SU-DHL-6 (cell line): ENCODE results near the gene TAS2R9.

Source experiments
- H2AFZ ChIP-seq: fragments of 200-600 bp; sonication (generic); 2 replicates; pipeline ENCODE4 v1.6.1; 2014; ENCODE audit warnings: low read depth, mild to moderate bottlenecking, moderate library complexity, mixed read lengths, antibody characterized with exemption, low read length; ENCODE audit not compliant: severe bottlenecking
- H3F3A ChIP-seq: fragments of 200-600 bp; shearing (Covaris generic); 2 replicates; pipeline ENCODE4 v1.6.0; 2016; ENCODE audit warnings: antibody characterized with exemption, mild to moderate bottlenecking; ENCODE audit not compliant: insufficient read depth
- H3K27ac ChIP-seq: fragments of 200-600 bp; sonication (generic); 2 replicates; pipeline ENCODE4 v1.5.1; 2016; ENCODE audit warnings: low read depth, mild to moderate bottlenecking, low read length, moderate library complexity, mixed read lengths
- H3K27me3 ChIP-seq: fragments of 200-600 bp; sonication (generic), shearing (Covaris generic); 2 replicates; pipeline ENCODE4 v1.6.0; 2014; ENCODE audit warnings: mild to moderate bottlenecking, low read length
- H3K36me3 ChIP-seq: fragments of 200-600 bp; sonication (generic); 2 replicates; pipeline ENCODE4 v1.6.1; 2014; ENCODE audit warnings: mild to moderate bottlenecking, low read length, mixed read lengths
- H3K4me2 ChIP-seq: fragments of 300-600, 200-600 bp; shearing (Covaris generic), sonication (generic); 2 replicates; pipeline ENCODE4 v1.6.0; 2014; ENCODE audit warnings: low read length, low read depth, mild to moderate bottlenecking; ENCODE audit not compliant: poor library complexity, severe bottlenecking
- H3K4me3 ChIP-seq: fragments of 200-600 bp; sonication (generic); 2 replicates; pipeline ENCODE4 v1.5.1; 2014; ENCODE audit warnings: antibody characterized with exemption, low read length, mild to moderate bottlenecking, mixed read lengths; ENCODE audit not compliant: insufficient read depth, poor library complexity, severe bottlenecking
- H3K79me2 ChIP-seq: fragments of 200-600 bp; sonication (generic); 2 replicates; pipeline ENCODE4 v1.6.1; 2014; ENCODE audit warnings: mild to moderate bottlenecking, low read length, moderate library complexity; ENCODE audit not compliant: insufficient read depth
- H3K9ac ChIP-seq: fragments of 200-600 bp; sonication (generic); 2 replicates; pipeline ENCODE4 v1.7.0; 2014; ENCODE audit warnings: mild to moderate bottlenecking, low read length
- H3K9me2 ChIP-seq: fragments of 200-600 bp; sonication (generic); replicated peaks from 2 replicates; pipeline ENCODE4 v1.6.1; 2014; ENCODE audit warnings: low read length; ENCODE audit not compliant: insufficient read depth
- H3K9me3 ChIP-seq: fragments of 200-600 bp; sonication (generic); 2 replicates; pipeline ENCODE4 v1.6.1; 2014; ENCODE audit warnings: low read length, mixed read lengths; ENCODE audit not compliant: insufficient read depth
- H4K20me1 ChIP-seq: fragments of 200-600 bp; sonication (generic); 2 replicates; pipeline ENCODE4 v1.6.1; 2014; ENCODE audit warnings: low read depth, mild to moderate bottlenecking, antibody characterized with exemption, low read length, moderate library complexity, mixed read lengths
- CTCF ChIP-seq: fragments of 200-600 bp; sonication (generic); IDR thresholded peaks from one replicate; pipeline ENCODE4 v1.5.1; 2017; ENCODE audit warnings: antibody characterized with exemption, mild to moderate bottlenecking, low read length, moderate library complexity; ENCODE audit not compliant: insufficient read depth, poor library complexity, severe bottlenecking
- EZH2phosphoT487 ChIP-seq: fragments of 200-600 bp; sonication (generic), shearing (Covaris generic); conservative IDR thresholded peaks from 2 replicates; pipeline ENCODE4 v1.6.1; 2018; ENCODE audit warnings: mild to moderate bottlenecking, antibody characterized with exemption, low read length, moderate library complexity, mixed read lengths

The TAS2R9 gene

GRCh38 chr12:10851243-10851858 is 41.4 kb upstream of the TAS2R9 start:
- Histone ChIP-seq H3F3A (no peaks in the 10 kb centered on the region), H3K9me3 (no peaks in the 10 kb centered on the region), H3K36me3 (no peaks in the 10 kb centered on the region), H3K4me3 (no peak overlapping the region), H3K4me2 (no peak overlapping the region), H4K20me1 (no peaks in the 10 kb centered on the region), H3K27ac (no peak overlapping the region), H3K79me2 (no peaks in the 10 kb centered on the region), H3K9me2 (no peaks in the 10 kb centered on the region), H3K27me3 (no peaks in the 10 kb centered on the region), H3K9ac (no peak overlapping the region), H2AFZ (no peak overlapping the region)
- TF ChIP-seq CTCF, result no peak
- TF ChIP-seq EZH2phosphoT487, result no peak

GRCh38 chr12:10849425-10849878 is 39.5 kb upstream of the TAS2R9 start, which contains the start of gene PRR4:
Gene PRR4, minus strand, starts transcription at chr12:10849475. Its CDS starts 38 bp downstream, at chr12:10849437.
- Histone ChIP-seq H4K20me1 (no peaks in the 10 kb centered on the region), H3K9me3 (no peaks in the 10 kb centered on the region), H3K27me3 (no peaks in the 10 kb centered on the region), H3K4me2 (no peak within 1 kb of the TSS), H3K79me2 (no peaks in the 10 kb centered on the region), H3F3A (no peaks in the 10 kb centered on the region), H3K36me3 (no peaks in the 10 kb centered on the region), H3K27ac (no peak within 1 kb of the TSS), H2AFZ (no peak within 1 kb of the TSS), H3K9ac (no peak within 1 kb of the TSS), H3K9me2 (no peaks in the 10 kb centered on the region), H3K4me3 (no peak within 1 kb of the TSS)
- TF ChIP-seq CTCF, result no peak
- no peak for TF ChIP-seq EZH2phosphoT487

GRCh38 chr12:10847744-10848143 is 37.8 kb upstream of the TAS2R9 start:
- Histone ChIP-seq H3K9ac (no peak overlapping the region), H3K27me3 (no peaks in the 10 kb centered on the region), H3K79me2 (no peaks in the 10 kb centered on the region), H3K4me2 (no peak overlapping the region), H2AFZ (no peak overlapping the region), H3K4me3 (no peak overlapping the region), H3K36me3 (no peaks in the 10 kb centered on the region), H3F3A (no peaks in the 10 kb centered on the region), H4K20me1 (no peaks in the 10 kb centered on the region), H3K27ac (no peak overlapping the region), H3K9me3 (no peaks in the 10 kb centered on the region), H3K9me2 (no peaks in the 10 kb centered on the region)
- TF ChIP-seq CTCF (no peak), EZH2phosphoT487 (no peak)
